ENCODE data around the gene SIRPA. TPM values are rescaled to one million over a fixed set of nuclear protein-coding genes. Genes with fewer than 3 reads are reported as not detected.

Gene SIRPA
- total RNA-seq, 1 experiment from 2014 or later: 12.8 TPM

DNA sequence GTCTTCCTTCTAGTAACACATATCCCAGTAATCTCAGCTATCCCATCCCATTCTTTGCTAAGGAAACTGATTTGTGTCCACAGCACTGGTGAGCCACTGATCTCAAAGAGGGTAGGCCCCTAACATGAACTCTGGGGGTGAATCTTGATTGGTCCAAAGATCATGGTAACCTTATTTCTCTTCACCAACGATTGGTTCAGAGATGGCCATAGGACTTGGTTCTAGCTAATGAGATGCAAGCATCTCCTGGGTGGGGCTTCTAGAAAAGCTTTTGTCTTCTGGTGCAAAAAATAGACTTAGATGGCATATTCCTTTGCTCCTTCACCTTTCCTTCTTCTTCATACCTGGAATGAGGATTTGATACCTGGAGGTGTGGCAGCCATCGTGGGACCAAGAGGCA, 43.8 kb upstream of the SIRPA start:
- peaks cover 37% of the 10 kb centered on the region; the same call in 1 of the 2 replicates for H3K27me3 ChIP-seq (ENCODE audit: low read length)
- POLR2A ChIA-PET (ENCODE audit: unreplicated experiment): no interaction called here
- no peak overlapping the region for H3K4me3 ChIP-seq (ENCODE audit: low read length)
- intact Hi-C loops (cut with micrococcal nuclease): no loop called here
- no peaks in the 10 kb centered on the region for H3K9me3 ChIP-seq (ENCODE audit: low read length)
- no peaks in the 10 kb centered on the region for H3K9me2 ChIP-seq (replicated peaks; ENCODE audit: low read length)
- ATAC-seq: no peak
- H2AFZ ChIP-seq (ENCODE audit: low read length): no peak overlapping the region
- no peak overlapping the region for H3K9ac ChIP-seq (ENCODE audit: low read length)
- H3K4me1 ChIP-seq (ENCODE audit: insufficient read depth, low read length): no peaks in the 10 kb centered on the region
- CTCF ChIA-PET: no interaction called here
- no TSS peak for BruUV-seq (replicated peaks)
- H3K36me3 ChIP-seq (ENCODE audit: low read depth, low read length): no peaks in the 10 kb centered on the region
- no peaks in the 10 kb centered on the region for H4K20me1 ChIP-seq (ENCODE audit: low read length)
- H3K4me2 ChIP-seq (ENCODE audit: low read length): no peak overlapping the region
- H3K79me2 ChIP-seq (ENCODE audit: low read length): no peaks in the 10 kb centered on the region
- no peaks in the 10 kb centered on the region for H3F3A ChIP-seq (ENCODE audit: low read length, unreplicated experiment)
- DNase-seq: no peak
- H3K27ac ChIP-seq (ENCODE audit: low read length): no peak overlapping the region
- TF ChIP-seq EZH2 (IDR thresholded peaks at IDR 0.05; ENCODE audit: low read length, unreplicated experiment): no peak

DNA sequence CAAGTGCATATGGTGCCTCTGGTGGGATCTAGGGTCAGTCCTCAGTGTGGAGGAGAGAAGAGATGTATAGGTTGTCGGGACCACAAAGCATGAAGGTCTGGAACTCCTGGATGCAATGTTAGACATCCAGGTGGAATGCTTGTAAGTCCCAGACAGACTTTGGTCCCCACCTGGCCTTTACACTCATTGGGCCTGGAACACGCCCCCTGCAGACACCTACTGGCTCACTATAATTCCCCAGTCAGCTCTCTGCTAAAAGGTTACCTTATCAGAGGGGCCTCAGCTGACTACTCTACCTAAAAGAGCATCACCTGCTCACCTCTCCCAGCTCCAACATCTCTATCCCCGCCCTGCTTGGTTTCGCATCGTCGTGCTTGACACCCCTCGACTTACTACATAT, 41.7 kb upstream of the SIRPA start:
- Histone ChIP-seq H3K27ac (ENCODE audit: low read length) (no peak overlapping the region), H3K4me2 (ENCODE audit: low read length) (no peak overlapping the region), H3K79me2 (ENCODE audit: low read length) (no peaks in the 10 kb centered on the region), H3K9me2 (replicated peaks; ENCODE audit: low read length) (no peaks in the 10 kb centered on the region), H2AFZ (ENCODE audit: low read length) (no peak overlapping the region), H3K4me1 (ENCODE audit: insufficient read depth, low read length) (no peaks in the 10 kb centered on the region), H3K36me3 (ENCODE audit: low read depth, low read length) (no peaks in the 10 kb centered on the region), H4K20me1 (ENCODE audit: low read length) (no peaks in the 10 kb centered on the region), H3K4me3 (ENCODE audit: low read length) (no peak overlapping the region), H3K9me3 (ENCODE audit: low read length) (no peaks in the 10 kb centered on the region), H3K27me3 (ENCODE audit: low read length) (peaks cover 34% of the 10 kb centered on the region; the same call in 1 of the 2 replicates), H3K9ac (ENCODE audit: low read length) (no peak overlapping the region), H3F3A (ENCODE audit: low read length, unreplicated experiment) (no peaks in the 10 kb centered on the region)
- ChIA-PET POLR2A (ENCODE audit: unreplicated experiment) (no interaction called here), CTCF (no interaction called here)
- TF ChIP-seq, protein P1, sequence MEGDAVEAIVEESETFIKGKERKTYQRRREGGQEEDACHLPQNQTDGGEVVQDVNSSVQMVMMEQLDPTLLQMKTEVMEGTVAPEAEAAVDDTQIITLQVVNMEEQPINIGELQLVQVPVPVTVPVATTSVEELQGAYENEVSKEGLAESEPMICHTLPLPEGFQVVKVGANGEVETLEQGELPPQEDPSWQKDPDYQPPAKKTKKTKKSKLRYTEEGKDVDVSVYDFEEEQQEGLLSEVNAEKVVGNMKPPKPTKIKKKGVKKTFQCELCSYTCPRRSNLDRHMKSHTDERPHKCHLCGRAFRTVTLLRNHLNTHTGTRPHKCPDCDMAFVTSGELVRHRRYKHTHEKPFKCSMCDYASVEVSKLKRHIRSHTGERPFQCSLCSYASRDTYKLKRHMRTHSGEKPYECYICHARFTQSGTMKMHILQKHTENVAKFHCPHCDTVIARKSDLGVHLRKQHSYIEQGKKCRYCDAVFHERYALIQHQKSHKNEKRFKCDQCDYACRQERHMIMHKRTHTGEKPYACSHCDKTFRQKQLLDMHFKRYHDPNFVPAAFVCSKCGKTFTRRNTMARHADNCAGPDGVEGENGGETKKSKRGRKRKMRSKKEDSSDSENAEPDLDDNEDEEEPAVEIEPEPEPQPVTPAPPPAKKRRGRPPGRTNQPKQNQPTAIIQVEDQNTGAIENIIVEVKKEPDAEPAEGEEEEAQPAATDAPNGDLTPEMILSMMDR (conservative IDR thresholded peaks at IDR 0.05; ENCODE audit: low read depth, low read length): no peak
- no peak for TF ChIP-seq EZH2phosphoT487 (IDR thresholded peaks at IDR 0.05; ENCODE audit: borderline replicate concordance, low read length)
- TF ChIP-seq EZH2 (IDR thresholded peaks at IDR 0.05; ENCODE audit: low read length, unreplicated experiment): no peak
- no TSS peak for BruUV-seq (replicated peaks)
- intact Hi-C loops (cut with micrococcal nuclease): no loop called here
- ATAC-seq (no peak), DNase-seq (no peak)

GRCh38 chr20:1854246-1854645, 41.0 kb upstream of the SIRPA start:
- H3K79me2 ChIP-seq (ENCODE audit: low read length): no peaks in the 10 kb centered on the region
- CTCF ChIA-PET: no interaction called here
- intact Hi-C loops (cut with micrococcal nuclease): no loop called here

More at GRCh38 chr20:1854246-1854645, 41.0 kb upstream of the SIRPA start:
- no peaks in the 10 kb centered on the region for H3F3A ChIP-seq (ENCODE audit: low read length, unreplicated experiment)
- H3K9me3 ChIP-seq (ENCODE audit: low read length): no peaks in the 10 kb centered on the region
- H3K4me3 ChIP-seq (ENCODE audit: low read length): no peak overlapping the region
- POLR2A ChIA-PET (ENCODE audit: unreplicated experiment): no interaction called here
- TF ChIP-seq EZH2 (IDR thresholded peaks at IDR 0.05; ENCODE audit: low read length, unreplicated experiment): no peak
- TF ChIP-seq EZH2phosphoT487 (IDR thresholded peaks at IDR 0.05; ENCODE audit: borderline replicate concordance, low read length): no peak
- TF ChIP-seq, protein P1 (conservative IDR thresholded peaks at IDR 0.05; ENCODE audit: low read depth, low read length): no peak
- ATAC-seq: no peak
- no peak overlapping the region for H3K4me2 ChIP-seq (ENCODE audit: low read length)
- H3K36me3 ChIP-seq (ENCODE audit: low read depth, low read length): no peaks in the 10 kb centered on the region
- H3K9ac ChIP-seq (ENCODE audit: low read length): no peak overlapping the region
- peaks cover 34% of the 10 kb centered on the region; the same call in 1 of the 2 replicates for H3K27me3 ChIP-seq (ENCODE audit: low read length)
- H2AFZ ChIP-seq (ENCODE audit: low read length): no peak overlapping the region
- H3K27ac ChIP-seq (ENCODE audit: low read length): no peak overlapping the region
- no peaks in the 10 kb centered on the region for H3K9me2 ChIP-seq (replicated peaks; ENCODE audit: low read length)
- no TSS peak for BruUV-seq (replicated peaks)
- no peaks in the 10 kb centered on the region for H3K4me1 ChIP-seq (ENCODE audit: insufficient read depth, low read length)
- H4K20me1 ChIP-seq (ENCODE audit: low read length): no peaks in the 10 kb centered on the region
- DNase-seq: no peak

Data from PC-3 (cell line).